ENCODE measurements around the gene PDIA5. TPM values are rescaled to one million over a fixed set of nuclear protein-coding genes. Genes with fewer than 3 reads are reported as not detected.
A peak's percentile ranks its signal among the peaks of the same experiment; 100 is the strongest.

PDIA5 gene
- polyA plus RNA-seq, 1 donor (not counting 4 experiments of a cell fraction or from before 2014, with no cell fraction given), result 29.8 TPM

DNA sequence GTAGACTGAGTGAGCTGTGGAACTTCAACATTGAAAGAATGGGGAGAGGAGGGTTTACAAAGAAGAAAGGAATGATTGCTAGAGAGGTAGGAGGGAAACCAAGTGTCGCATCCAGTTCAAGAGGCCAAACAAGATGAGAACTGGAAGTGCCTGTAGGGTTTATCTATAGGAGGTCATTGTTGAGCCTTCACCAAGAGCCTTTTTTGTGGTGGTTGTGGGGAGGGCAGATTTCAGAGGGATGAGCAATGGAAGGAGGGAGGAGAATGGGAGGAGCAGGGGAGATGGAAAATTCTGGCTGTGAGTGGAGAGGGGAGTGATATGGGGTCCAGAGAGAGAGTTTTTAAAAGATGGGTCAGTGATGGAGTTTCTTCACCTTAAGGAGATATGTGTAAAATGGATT, 8.5 kb downstream of the PDIA5 start:
- peaks cover 24% of the 10 kb centered on the region for H3K4me1 ChIP-seq (ENCODE audit: control insufficient read depth, extremely low read depth, insufficient read depth, low read length)
- no peak overlapping the region for H3K27ac ChIP-seq (ENCODE audit: control insufficient read depth, insufficient read depth, low read length)

DNA sequence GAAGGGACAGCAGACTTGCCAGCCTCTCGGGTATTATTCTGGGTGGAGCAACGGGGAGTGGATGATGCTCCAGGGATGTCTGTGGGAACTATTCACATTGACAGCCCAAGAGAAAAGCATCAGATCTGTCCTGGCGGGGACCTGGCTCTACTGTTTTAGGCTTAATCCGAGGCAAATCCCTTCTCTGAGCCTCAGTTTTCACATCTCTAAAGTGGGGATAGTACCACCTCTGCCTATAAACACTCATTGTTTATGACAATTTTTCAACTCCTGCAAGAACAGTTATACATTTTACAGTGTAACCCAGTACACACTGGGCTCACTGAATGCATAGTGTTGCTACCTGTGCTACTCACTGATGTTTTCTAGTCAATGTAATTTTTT, 9.3 kb downstream of the PDIA5 start:
- H3K27ac ChIP-seq (ENCODE audit: control insufficient read depth, insufficient read depth, low read length), result no peak overlapping the region
- no peaks in the 10 kb centered on the region for H3K9me3 ChIP-seq (ENCODE audit: control insufficient read depth, low read depth, low read length)
- dilution Hi-C loops (cut with MboI; ENCODE audit: extremely low pct_ligation_motif_present, low sequenced_read_pairs), result no loop called here
- H3K4me3 ChIP-seq (ENCODE audit: control insufficient read depth in 2 of 3, extremely low read depth in 1 of 3, insufficient read depth in 2 of 3, low read depth in 1 of 3, low read length in 3 of 3), result no peak overlapping the region
- H3K4me2 ChIP-seq (ENCODE audit: control insufficient read depth, extremely low read depth, insufficient read depth, low read depth, low read length), result no peak overlapping the region
- H3K9me1 ChIP-seq (ENCODE audit: control insufficient read depth, extremely low read depth, insufficient read depth, low read length), result peaks cover 17% of the 10 kb centered on the region
- peaks cover 24% of the 10 kb centered on the region for H3K4me1 ChIP-seq (ENCODE audit: control insufficient read depth, extremely low read depth, insufficient read depth, low read length)
- TF ChIP-seq, protein P1, sequence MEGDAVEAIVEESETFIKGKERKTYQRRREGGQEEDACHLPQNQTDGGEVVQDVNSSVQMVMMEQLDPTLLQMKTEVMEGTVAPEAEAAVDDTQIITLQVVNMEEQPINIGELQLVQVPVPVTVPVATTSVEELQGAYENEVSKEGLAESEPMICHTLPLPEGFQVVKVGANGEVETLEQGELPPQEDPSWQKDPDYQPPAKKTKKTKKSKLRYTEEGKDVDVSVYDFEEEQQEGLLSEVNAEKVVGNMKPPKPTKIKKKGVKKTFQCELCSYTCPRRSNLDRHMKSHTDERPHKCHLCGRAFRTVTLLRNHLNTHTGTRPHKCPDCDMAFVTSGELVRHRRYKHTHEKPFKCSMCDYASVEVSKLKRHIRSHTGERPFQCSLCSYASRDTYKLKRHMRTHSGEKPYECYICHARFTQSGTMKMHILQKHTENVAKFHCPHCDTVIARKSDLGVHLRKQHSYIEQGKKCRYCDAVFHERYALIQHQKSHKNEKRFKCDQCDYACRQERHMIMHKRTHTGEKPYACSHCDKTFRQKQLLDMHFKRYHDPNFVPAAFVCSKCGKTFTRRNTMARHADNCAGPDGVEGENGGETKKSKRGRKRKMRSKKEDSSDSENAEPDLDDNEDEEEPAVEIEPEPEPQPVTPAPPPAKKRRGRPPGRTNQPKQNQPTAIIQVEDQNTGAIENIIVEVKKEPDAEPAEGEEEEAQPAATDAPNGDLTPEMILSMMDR (optimal IDR thresholded peaks at IDR 0.05 in 1 of 3, IDR thresholded peaks at IDR 0.05 in 1 of 3, conservative IDR thresholded peaks at IDR 0.05 in 1 of 3; ENCODE audit: extremely low read depth in 1 of 3, insufficient read depth in 2 of 3, low read length in 3 of 3), result no peak
- no peak for TF ChIP-seq EZH2 (IDR thresholded peaks at IDR 0.05; ENCODE audit: low read length)
- H2AFZ ChIP-seq (ENCODE audit: control insufficient read depth, low read length), result no peak overlapping the region
- H3K27me3 ChIP-seq (ENCODE audit: control insufficient read depth, extremely low read depth, insufficient read depth, low read length), result no peaks in the 10 kb centered on the region
- peaks cover 86% of the 10 kb centered on the region for H3K79me2 ChIP-seq (ENCODE audit: control insufficient read depth, insufficient read depth, low read length)
- peaks cover 0 to 13% of the 10 kb centered on the region in 2 experiments for H3K36me3 ChIP-seq (ENCODE audit: control insufficient read depth in 2 of 2, extremely low read depth in 1 of 2, insufficient read depth in 2 of 2, low read length in 2 of 2)
- FAIRE-seq (no peak), DNase-seq (ENCODE audit: low read depth, low spot score) (no peak)
- peaks cover 55% of the 10 kb centered on the region for H4K20me1 ChIP-seq (ENCODE audit: control insufficient read depth, extremely low read depth, insufficient read depth, low read length)
- H3K9ac ChIP-seq (ENCODE audit: control insufficient read depth, extremely low read depth, insufficient read depth, low read length), result no peak overlapping the region

More for the DNA sequence above, 8.5 kb downstream of the PDIA5 start:
- no peaks in the 10 kb centered on the region for H3K9me3 ChIP-seq (ENCODE audit: control insufficient read depth, low read depth, low read length)
- peaks cover 86% of the 10 kb centered on the region for H3K79me2 ChIP-seq (ENCODE audit: control insufficient read depth, insufficient read depth, low read length)
- peak; percentile 64 for FAIRE-seq
- no peak overlapping the region for H2AFZ ChIP-seq (ENCODE audit: control insufficient read depth, low read length)
- H3K4me2 ChIP-seq (ENCODE audit: control insufficient read depth, extremely low read depth, insufficient read depth, low read depth, low read length), result peak overlapping the region; percentile 27
- no peak overlapping the region for H3K4me3 ChIP-seq (ENCODE audit: control insufficient read depth in 2 of 3, extremely low read depth in 1 of 3, insufficient read depth in 2 of 3, low read depth in 1 of 3, low read length in 3 of 3)
- no peaks in the 10 kb centered on the region for H3K27me3 ChIP-seq (ENCODE audit: control insufficient read depth, extremely low read depth, insufficient read depth, low read length)
- peaks cover 0 to 14% of the 10 kb centered on the region in 2 experiments for H3K36me3 ChIP-seq (ENCODE audit: control insufficient read depth in 2 of 2, extremely low read depth in 1 of 2, insufficient read depth in 2 of 2, low read length in 2 of 2)
- DNase-seq (ENCODE audit: low read depth, low spot score), result no peak
- dilution Hi-C loops (cut with MboI; ENCODE audit: extremely low pct_ligation_motif_present, low sequenced_read_pairs), result no loop called here
- no peak overlapping the region for H3K9ac ChIP-seq (ENCODE audit: control insufficient read depth, extremely low read depth, insufficient read depth, low read length)
- TF ChIP-seq EZH2 (IDR thresholded peaks at IDR 0.05; ENCODE audit: low read length), result no peak
- TF ChIP-seq, protein P1 (optimal IDR thresholded peaks at IDR 0.05 in 1 of 3, IDR thresholded peaks at IDR 0.05 in 1 of 3, conservative IDR thresholded peaks at IDR 0.05 in 1 of 3; ENCODE audit: extremely low read depth in 1 of 3, insufficient read depth in 2 of 3, low read length in 3 of 3), result no peak
- H4K20me1 ChIP-seq (ENCODE audit: control insufficient read depth, extremely low read depth, insufficient read depth, low read length), result peaks cover 49% of the 10 kb centered on the region
- peaks cover 22% of the 10 kb centered on the region for H3K9me1 ChIP-seq (ENCODE audit: control insufficient read depth, extremely low read depth, insufficient read depth, low read length)

Measured in keratinocyte (primary cell).